Panc1 (cell line): ENCODE measurements around the gene HIPK3. TPM values are rescaled to one million over a fixed set of nuclear protein-coding genes. Genes with fewer than 3 reads are reported as not detected.
A peak's percentile ranks its signal among the peaks of the same experiment; 100 is the strongest.

Source experiments
- ATAC-seq: fragments of 200-7000 bp; cut with Tn5 transposase; 2 replicates; pipeline ENCODE4 v1.9.1; 2020; ENCODE audit warnings: mild to moderate bottlenecking, moderate library complexity
- BruUV-seq: library from RNA; stranded (reverse); fragments of 400-500 nt; replicated peaks from 2 replicates; lab custom pipeline; 2021; lab: Mats Ljungman, UMichigan
- CTCF ChIA-PET: fragments of 300-600 bp; sonication (Branson Sonifier 250); formaldehyde crosslinking; loops from one replicate; lab custom pipeline; 2022; ENCODE audit warnings: antibody characterized with exemption; lab: Charles Lee
- POLR2A ChIA-PET: fragments of 300-600 bp; sonication (Branson Sonifier 250); formaldehyde crosslinking; loops from one replicate; lab custom pipeline; 2022; ENCODE audit warnings: antibody characterized with exemption; lab: Charles Lee
- DNase-seq: peaks from one replicate; pipeline ENCODE4 v3.0.0-alpha.2; 2010; ENCODE audit warnings: low read depth, low spot score
- H3K27ac ChIP-seq: 2 replicates; pipeline ENCODE4 v1.5.1; 2011; ENCODE audit warnings: mild to moderate bottlenecking, low read length, inconsistent platforms
- H3K27me3 ChIP-seq: fragments of 200-500 bp; sonication (Bioruptor generic); 2 replicates; pipeline ENCODE4 v1.6.0; 2014; ENCODE audit warnings: low read length, inconsistent platforms; ENCODE audit not compliant: control insufficient read depth, insufficient read depth
- H3K36me3 ChIP-seq: fragments of 200-500 bp; sonication (Bioruptor generic); 2 replicates; pipeline ENCODE4 v1.5.1; 2014; ENCODE audit warnings: inconsistent platforms, mild to moderate bottlenecking, low read length, moderate library complexity; ENCODE audit not compliant: control insufficient read depth, insufficient read depth
- H3K4me1 ChIP-seq: 2 replicates; pipeline ENCODE4 v1.5.1; 2011; ENCODE audit warnings: inconsistent platforms, mild to moderate bottlenecking, low read length, moderate library complexity; ENCODE audit not compliant: control insufficient read depth, insufficient read depth
- H3K4me3 ChIP-seq, 2 experiments: 2 replicates each; pipeline ENCODE4 v1.5.1; 2011 to 2012; ENCODE audit warnings: low read depth in 2 of 2, low read length in 2 of 2, mild to moderate bottlenecking in 2 of 2, inconsistent platforms in 1 of 2, moderate library complexity in 1 of 2
- H3K9me3 ChIP-seq: fragments of 200-500 bp; sonication (Bioruptor generic); 2 replicates; pipeline ENCODE4 v1.5.1; 2014; ENCODE audit warnings: low read depth, mild to moderate bottlenecking, inconsistent platforms, low read length, moderate library complexity; ENCODE audit not compliant: control insufficient read depth, insufficient read depth
- CTCF ChIP-seq: fragments of 450-650 bp; IDR thresholded peaks from 2 replicates; pipeline ENCODE4 v1.5.1; 2017; ENCODE audit warnings: mild to moderate bottlenecking
- POLR2AphosphoS5 ChIP-seq: IDR thresholded peaks from 2 replicates; pipeline ENCODE4 v1.6.1; 2012; ENCODE audit warnings: mild to moderate bottlenecking, low read depth, low read length, moderate library complexity
- REST ChIP-seq, 2 experiments: IDR thresholded peaks; 2 replicates each; pipeline ENCODE4 v1.6.1; 2011 to 2012; ENCODE audit warnings: low read depth in 2 of 2, control low read depth in 1 of 2, low read length in 1 of 2, mild to moderate bottlenecking in 1 of 2, moderate library complexity in 1 of 2; ENCODE audit not compliant: insufficient read depth in 1 of 2
- SIN3A ChIP-seq: IDR thresholded peaks from 2 replicates; pipeline ENCODE4 v1.6.1; 2012; ENCODE audit warnings: low read depth, mild to moderate bottlenecking, low read length, moderate library complexity, borderline replicate concordance; ENCODE audit not compliant: insufficient read depth
- TCF7L2 ChIP-seq: IDR thresholded peaks from 2 replicates; pipeline ENCODE4 v1.6.1; 2011; ENCODE audit warnings: mild to moderate bottlenecking, low read depth, low read length, inconsistent platforms
- in situ Hi-C: cut with HindIII; loops from 2 replicates; pipeline ENCODE4 v1.10.0; 2016; ENCODE audit warnings: low sequenced_read_pairs, low pct_unique_long_range_greater_than_20kb
- intact Hi-C: fragments of 100-400 bp; cut with micrococcal nuclease; formaldehyde crosslinking; loops from one replicate; pipeline ENCODE4 v1.10.0; 2022; ENCODE audit not compliant: unreplicated experiment
- total RNA-seq: library from RNA; stranded (reverse); gene quantifications from one replicate; pipeline ENCODE4 v1.2.1, GENCODE V29; 2021; ENCODE audit not compliant: unreplicated experiment

HIPK3 gene
- total RNA-seq, 1 experiment from 2014 or later, result 72.2 TPM

GRCh38 chr11:33379947-33380346, 122.8 kb downstream of the HIPK3 start:
- TF ChIP-seq SIN3A (no peak), TCF7L2 (no peak), REST (IDR thresholded peaks at IDR 0.05; ENCODE audit: insufficient read depth in 1 of 2, low read depth in 2 of 2, low read length in 1 of 2) (no peak), CTCF (no peak)
- no peak for ATAC-seq
- H3K4me1 ChIP-seq, result peaks cover 12% of the 10 kb centered on the region
- CTCF ChIA-PET, result no interaction called here
- no TSS peak for BruUV-seq
- POLR2A ChIA-PET, result no interaction called here
- intact Hi-C loops, result loop anchor here (10.0 kb wide), 1 partner anchor 445 kb away; no protein-coding TSS in a partner anchor
- no peak overlapping the region for H3K4me3 ChIP-seq
- H3K27me3 ChIP-seq, result no peaks in the 10 kb centered on the region
- DNase-seq, result no peak
- H3K36me3 ChIP-seq, result no peaks in the 10 kb centered on the region
- in situ Hi-C loops, result no loop called here
- H3K27ac ChIP-seq, result 0 out of 2 replicates have a peak overlapping the region, but pooled peaks have one; percentile 17
- H3K9me3 ChIP-seq, result peaks cover 4% of the 10 kb centered on the region; the same call in 1 of the 2 replicates

GRCh38 chr11:33383075-33383919, 126.1 kb downstream of the HIPK3 start:
- ChIA-PET POLR2A (no interaction called here), CTCF (no interaction called here)
- DNase-seq (no peak), ATAC-seq (0 out of 2 replicates have a peak, but pooled peaks have one; percentile 24)
- no peak for TF ChIP-seq REST (IDR thresholded peaks at IDR 0.05; ENCODE audit: insufficient read depth in 1 of 2, low read depth in 2 of 2, low read length in 1 of 2)
- no peak for TF ChIP-seq TCF7L2
- TF ChIP-seq CTCF, result no peak
- no peak for TF ChIP-seq SIN3A
- TF ChIP-seq POLR2AphosphoS5, result no peak
- no peak overlapping the region for H3K27ac ChIP-seq
- H3K4me3 ChIP-seq, result no peak overlapping the region
- in situ Hi-C loops (no loop called here), intact Hi-C loops (no loop called here)
- peaks cover 13% of the 10 kb centered on the region; the same call in 1 of the 2 replicates for H3K9me3 ChIP-seq
- H3K27me3 ChIP-seq, result no peaks in the 10 kb centered on the region
- no TSS peak for BruUV-seq
- H3K36me3 ChIP-seq, result no peaks in the 10 kb centered on the region
- peaks cover 2% of the 10 kb centered on the region for H3K4me1 ChIP-seq
